Activated CD4-positive, alpha-beta memory T cell treated with anti-CD3 and anti-CD28 coated beads, Interleukin-2, amount 10 ng/mL, durations not matched to agents 7 days and 5 days (primary cell): ENCODE data around the gene ICAM5. TPM values are rescaled to one million over a fixed set of nuclear protein-coding genes. Genes with fewer than 3 reads are reported as not detected.
"Not testable (repeated sequence)": the region's sequence is repeated elsewhere in the genome, so short reads cannot be mapped to it uniquely, and the experiment has no call there.

Experiments used
- CTCF ChIA-PET: fragments of 350-600 bp; sonication (Branson Sonifier 250); formaldehyde crosslinking; loops from one replicate; lab custom pipeline; 2021; ENCODE audit warnings: antibody characterized with exemption, inconsistent platforms; lab: Charles Lee
- POLR2A ChIA-PET: fragments of 350-600 bp; sonication (Branson Sonifier 250); formaldehyde crosslinking; loops from one replicate; lab custom pipeline; 2021; ENCODE audit warnings: antibody characterized with exemption; lab: Charles Lee
- DNase-seq: peaks from one replicate; pipeline ENCODE4 v3.0.0-alpha.2; 2020
- H3K27ac Mint-ChIP-seq: one replicate; pipeline ENCODE4 v1.8.0; 2021; ENCODE audit warnings: mild to moderate bottlenecking, mixed read lengths
- H3K27me3 Mint-ChIP-seq: one replicate; pipeline ENCODE4 v1.8.0; 2021; ENCODE audit warnings: mixed read lengths
- H3K36me3 Mint-ChIP-seq: one replicate; pipeline ENCODE4 v1.8.0; 2021; ENCODE audit warnings: low read depth, mixed read lengths
- H3K4me1 Mint-ChIP-seq: one replicate; pipeline ENCODE4 v1.8.0; 2021; ENCODE audit warnings: mixed read lengths
- H3K4me3 Mint-ChIP-seq: one replicate; pipeline ENCODE4 v1.8.0; 2021; ENCODE audit warnings: mild to moderate bottlenecking, mixed read lengths
- H3K9me3 Mint-ChIP-seq: one replicate; pipeline ENCODE4 v1.8.0; 2021; ENCODE audit warnings: mixed read lengths
- total RNA-seq, 2 experiments: library from RNA; stranded (reverse); gene quantifications; one replicate each; pipeline ENCODE4 v1.2.3, GENCODE V29; 2021

Gene ICAM5
- total RNA-seq, 2 experiments from 2014 or later, result 0.53 to 1.1 TPM

- Mint-ChIP-seq H3K4me1 (peaks cover 40% of the 10 kb centered on the region), H3K36me3 (peaks cover 43% of the 10 kb centered on the region), H3K27me3 (no peaks in the 10 kb centered on the region), H3K27ac (peak within 1 kb of the TSS; percentile 90), H3K4me3 (peak within 1 kb of the TSS; percentile 84), H3K9me3 (no peaks in the 10 kb centered on the region)
- peak; percentile 98 for DNase-seq
- ChIA-PET CTCF (interaction anchor here (0.6 to 3.3 kb wide), 9 partner anchors 9 to 74 kb away, joined by 3 to 23 read pairs (median 3); partner anchors contain the start of genes ICAM1 and TYK2), POLR2A (interaction anchor here (0.7 to 3.4 kb wide), 16 partner anchors 8 to 229 kb away, joined by 3 to 36 read pairs (median 4); partner anchors contain the start of genes CDC37, DNMT1, ICAM1 and ICAM4)
These were observed 43.4 kb downstream of the ICAM5 start, which contains the start of gene RAVER1 for GRCh38 chr19:10332965-10333757. Gene RAVER1 (minus strand): TSS chr19:10333529. CDS start chr19:10333507, 22 bp downstream.

- peaks cover 48% of the 10 kb centered on the region for H3K4me1 Mint-ChIP-seq
- H3K36me3 Mint-ChIP-seq, result peaks cover 50% of the 10 kb centered on the region
- no peaks in the 10 kb centered on the region for H3K27me3 Mint-ChIP-seq
- ChIA-PET POLR2A (interaction anchor here (0.7 to 3.4 kb wide), 17 partner anchors 8 to 230 kb away, joined by 3 to 36 read pairs (median 4); partner anchors contain the start of genes CDC37, DNMT1, ICAM1 and ICAM4), CTCF (interaction anchor here (0.6 to 3.3 kb wide), 8 partner anchors 9 to 75 kb away, joined by 3 to 23 read pairs (median 4); partner anchors contain the start of genes ICAM1 and TYK2)
- no peaks in the 10 kb centered on the region for H3K9me3 Mint-ChIP-seq
- no peak for DNase-seq
- peak overlapping the region; percentile 90 for H3K27ac Mint-ChIP-seq
- H3K4me3 Mint-ChIP-seq, result peak overlapping the region; percentile 84
These were observed 44.2 kb downstream of the ICAM5 start for GRCh38 chr19:10333758-10334587.

GRCh38 chr19:10334588-10335351 lies 45.0 kb downstream of the ICAM5 start:
- Mint-ChIP-seq H3K27me3 (no peaks in the 10 kb centered on the region), H3K4me1 (peaks cover 56% of the 10 kb centered on the region), H3K27ac (no peak overlapping the region), H3K4me3 (no peak overlapping the region), H3K9me3 (no peaks in the 10 kb centered on the region), H3K36me3 (peaks cover 48% of the 10 kb centered on the region)
- ChIA-PET POLR2A (interaction anchor here (1.1 to 3.4 kb wide), 8 partner anchors 10 to 83 kb away, joined by 3 to 36 read pairs (median 4); partner anchors contain the start of genes ICAM1, ICAM5 and TYK2), CTCF (interaction anchor here (1.5 kb wide), 1 partner anchor 56 kb away, joined by 3 read pairs; no protein-coding TSS in a partner anchor)
- DNase-seq, result peak; percentile 55

DNA sequence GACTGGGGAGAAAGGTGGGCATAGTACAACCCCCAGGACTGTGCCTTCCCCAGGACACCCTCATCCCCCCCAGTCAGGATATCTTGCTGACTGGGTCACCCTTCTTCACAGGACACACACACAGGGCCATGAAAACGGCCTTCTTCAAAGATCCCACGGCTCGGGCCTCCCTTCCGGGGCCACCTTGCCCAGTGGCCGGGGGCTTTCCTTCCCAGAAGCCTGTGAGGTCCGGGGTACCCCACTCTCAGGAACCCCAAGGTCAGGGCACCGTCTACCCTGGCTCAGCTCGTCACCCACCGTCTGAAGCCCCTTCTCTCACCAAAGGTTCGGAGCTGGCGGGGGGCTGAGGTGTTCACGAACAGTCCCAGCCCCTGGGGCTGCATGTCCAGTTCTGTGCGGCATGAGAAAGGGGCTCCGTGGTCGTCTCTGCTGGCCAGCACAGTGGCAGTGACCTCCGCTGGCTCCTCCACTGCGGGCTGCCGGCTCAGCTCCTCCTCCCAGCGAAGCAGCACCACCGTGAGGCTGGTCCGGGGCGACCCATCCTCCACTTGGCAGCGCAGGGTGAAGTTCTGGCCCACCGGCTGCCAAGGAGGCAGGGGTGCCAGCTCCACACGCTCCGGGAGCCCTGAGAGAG lies 45.7 kb downstream of the ICAM5 start:
- Mint-ChIP-seq H3K4me1 (peaks cover 59% of the 10 kb centered on the region), H3K27me3 (no peaks in the 10 kb centered on the region), H3K27ac (no peak overlapping the region), H3K9me3 (no peaks in the 10 kb centered on the region), H3K4me3 (no peak overlapping the region), H3K36me3 (peaks cover 44% of the 10 kb centered on the region)
- ChIA-PET POLR2A (no interaction called here), CTCF (interaction anchor here (1.5 kb wide), 1 partner anchor 53 kb away, joined by 3 read pairs; no protein-coding TSS in a partner anchor)
- DNase-seq, result no peak

DNA sequence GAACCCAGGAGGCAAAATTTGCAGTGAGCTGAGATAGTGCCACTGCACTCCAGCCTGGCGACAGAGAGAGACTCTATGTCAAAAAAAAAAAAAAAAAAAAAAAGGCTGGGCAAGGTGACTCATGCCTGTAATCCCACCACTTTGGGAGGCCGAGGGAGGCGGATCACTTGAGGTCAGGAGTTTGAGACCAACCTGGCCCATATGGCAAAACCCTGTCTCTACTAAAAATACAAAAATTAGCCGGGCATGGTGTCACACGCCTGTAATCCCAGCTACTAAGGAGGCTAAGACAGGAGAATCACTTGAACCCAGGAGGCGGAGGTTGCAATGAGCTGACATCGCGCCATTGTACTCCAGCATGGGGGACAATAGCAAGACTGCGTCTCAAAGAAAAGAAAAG lies 47.0 kb downstream of the ICAM5 start:
- not testable (repeated sequence) for H3K27me3 Mint-ChIP-seq, DNase-seq, H3K9me3 Mint-ChIP-seq, H3K4me3 Mint-ChIP-seq, H3K27ac Mint-ChIP-seq
- CTCF ChIA-PET, result interaction anchor here (0.7 to 1.5 kb wide), 2 partner anchors 52 to 123 kb away, joined by 3 to 4 read pairs; no protein-coding TSS in a partner anchor
- POLR2A ChIA-PET, result interaction anchor here (1.3 kb wide), 1 partner anchor 21 kb away, joined by 3 read pairs; the partner anchor contains the start of gene FDX2
- H3K36me3 Mint-ChIP-seq, result peaks cover 44% of the 10 kb centered on the region
- peaks cover 61% of the 10 kb centered on the region for H3K4me1 Mint-ChIP-seq

DNA sequence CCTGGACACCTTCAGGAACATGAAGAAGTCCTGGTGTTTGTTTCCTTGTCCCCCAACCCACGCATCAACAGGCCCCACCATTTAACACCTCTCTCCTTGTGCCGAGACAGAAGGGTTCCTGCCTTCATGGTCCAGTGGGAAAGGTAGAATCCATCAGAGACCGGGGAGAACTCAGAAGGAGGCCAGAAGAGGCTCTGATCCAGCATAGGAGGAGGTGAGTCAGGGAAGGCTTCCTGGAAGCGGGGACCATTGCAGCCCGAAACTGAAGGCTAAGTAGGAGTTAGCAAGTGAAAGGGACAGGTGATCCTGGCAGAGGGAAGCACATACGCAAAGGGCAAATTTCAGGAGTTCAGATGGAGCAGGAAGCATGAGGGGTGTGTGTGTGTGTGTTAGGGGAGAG lies 49.2 kb downstream of the ICAM5 start:
- Mint-ChIP-seq H3K4me3 (peak overlapping the region; percentile 99), H3K4me1 (peaks cover 43% of the 10 kb centered on the region), H3K27ac (peak overlapping the region; percentile 93), H3K27me3 (no peaks in the 10 kb centered on the region), H3K9me3 (no peaks in the 10 kb centered on the region), H3K36me3 (peaks cover 29% of the 10 kb centered on the region)
- no peak for DNase-seq
- ChIA-PET POLR2A (no interaction called here), CTCF (interaction anchor here (1.0 kb wide), 2 partner anchors 28 to 50 kb away, joined by 3 to 4 read pairs; no protein-coding TSS in a partner anchor)

GRCh38 chr19:10339380-10339960 lies 49.7 kb downstream of the ICAM5 start, which contains the start of gene ICAM3:
Gene ICAM3 (minus strand): TSS chr19:10339624. CDS start chr19:10339614, 10 bp downstream.
- CTCF ChIA-PET, result interaction anchor here (1.5 kb wide), 1 partner anchor 49 kb away, joined by 5 read pairs; no protein-coding TSS in a partner anchor
- Mint-ChIP-seq H3K4me3 (peak within 1 kb of the TSS; percentile 99), H3K9me3 (no peaks in the 10 kb centered on the region), H3K27ac (peak within 1 kb of the TSS; percentile 93), H3K36me3 (peaks cover 24% of the 10 kb centered on the region), H3K4me1 (peaks cover 38% of the 10 kb centered on the region), H3K27me3 (no peaks in the 10 kb centered on the region)
- POLR2A ChIA-PET, result interaction anchor here (1.1 to 1.8 kb wide), 2 partner anchors 11 to 69 kb away, joined by 3 to 10 read pairs; partner anchors contain the start of gene ICAM1
- DNase-seq, result peak; percentile 80

- Mint-ChIP-seq H3K4me3 (peak overlapping the region; percentile 99), H3K36me3 (peaks cover 19% of the 10 kb centered on the region), H3K27ac (peak overlapping the region; percentile 93), H3K27me3 (no peaks in the 10 kb centered on the region), H3K4me1 (peaks cover 35% of the 10 kb centered on the region), H3K9me3 (no peaks in the 10 kb centered on the region)
- ChIA-PET CTCF (interaction anchor here (1.0 to 1.5 kb wide), 2 partner anchors 49 to 70 kb away, joined by 5 to 6 read pairs; no protein-coding TSS in a partner anchor), POLR2A (interaction anchor here (0.7 to 1.8 kb wide), 4 partner anchors 12 to 69 kb away, joined by 3 to 10 read pairs (median 3); partner anchors contain the start of gene ICAM1)
- no peak for DNase-seq
These were observed 50.2 kb downstream of the ICAM5 start for GRCh38 chr19:10339977-10340376.

DNA sequence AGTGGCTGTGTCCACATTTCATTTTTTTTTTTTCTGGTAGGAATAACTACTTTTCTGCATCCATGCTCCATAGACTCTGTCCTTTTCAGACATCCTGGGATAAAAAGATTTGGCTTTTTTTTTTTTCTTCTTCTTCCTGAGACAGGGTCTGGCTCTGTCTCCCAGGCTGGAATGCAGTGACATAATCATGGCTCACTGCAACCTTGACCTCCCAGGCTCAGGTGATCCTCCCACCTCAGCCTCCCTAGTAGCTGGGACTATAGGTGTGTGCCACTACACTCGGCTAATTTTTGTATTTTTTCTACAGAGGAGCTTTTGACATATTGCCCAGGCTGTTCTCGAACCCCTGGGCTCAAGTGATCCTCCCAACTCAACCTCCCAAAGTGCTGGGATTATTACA lies 53.7 kb downstream of the ICAM5 start:
- no peak for DNase-seq
- POLR2A ChIA-PET, result interaction anchor here (0.7 to 2.1 kb wide), 4 partner anchors 10 to 53 kb away, joined by 3 to 8 read pairs (median 4); partner anchors contain the start of genes RAVER1 and TYK2
- CTCF ChIA-PET, result interaction anchor here (1.3 to 1.5 kb wide), 2 partner anchors 74 to 85 kb away, joined by 4 read pairs; no protein-coding TSS in a partner anchor
- Mint-ChIP-seq H3K9me3 (no peaks in the 10 kb centered on the region), H3K27ac (no peak overlapping the region), H3K36me3 (peaks cover 6% of the 10 kb centered on the region), H3K4me1 (peaks cover 21% of the 10 kb centered on the region), H3K27me3 (no peaks in the 10 kb centered on the region), H3K4me3 (no peak overlapping the region)

GRCh38 chr19:10344780-10345179 lies 55.0 kb downstream of the ICAM5 start:
- no peaks in the 10 kb centered on the region for H3K9me3 Mint-ChIP-seq

More at GRCh38 chr19:10344780-10345179, 55.0 kb downstream of the ICAM5 start:
- peaks cover 8% of the 10 kb centered on the region for H3K4me1 Mint-ChIP-seq
- no peaks in the 10 kb centered on the region for H3K27me3 Mint-ChIP-seq
- H3K27ac Mint-ChIP-seq, result no peak overlapping the region
- H3K36me3 Mint-ChIP-seq, result peaks cover 1% of the 10 kb centered on the region
- ChIA-PET POLR2A (interaction anchor here (1.7 to 2.1 kb wide), 2 partner anchors 12 to 22 kb away, joined by 4 to 8 read pairs; partner anchors contain the start of gene RAVER1), CTCF (interaction anchor here (1.1 to 1.7 kb wide), 3 partner anchors 44 to 86 kb away, joined by 3 read pairs; partner anchors contain the start of gene ICAM1)
- H3K4me3 Mint-ChIP-seq, result no peak overlapping the region
- DNase-seq, result no peak
